ENCODE data around the gene HNRNPF.
A peak's percentile ranks its signal among the peaks of the same experiment; 100 is the strongest.
"Not testable (repeated sequence)": the region's sequence is repeated elsewhere in the genome, so short reads cannot be mapped to it uniquely, and the experiment has no call there.

Gene HNRNPF

DNA sequence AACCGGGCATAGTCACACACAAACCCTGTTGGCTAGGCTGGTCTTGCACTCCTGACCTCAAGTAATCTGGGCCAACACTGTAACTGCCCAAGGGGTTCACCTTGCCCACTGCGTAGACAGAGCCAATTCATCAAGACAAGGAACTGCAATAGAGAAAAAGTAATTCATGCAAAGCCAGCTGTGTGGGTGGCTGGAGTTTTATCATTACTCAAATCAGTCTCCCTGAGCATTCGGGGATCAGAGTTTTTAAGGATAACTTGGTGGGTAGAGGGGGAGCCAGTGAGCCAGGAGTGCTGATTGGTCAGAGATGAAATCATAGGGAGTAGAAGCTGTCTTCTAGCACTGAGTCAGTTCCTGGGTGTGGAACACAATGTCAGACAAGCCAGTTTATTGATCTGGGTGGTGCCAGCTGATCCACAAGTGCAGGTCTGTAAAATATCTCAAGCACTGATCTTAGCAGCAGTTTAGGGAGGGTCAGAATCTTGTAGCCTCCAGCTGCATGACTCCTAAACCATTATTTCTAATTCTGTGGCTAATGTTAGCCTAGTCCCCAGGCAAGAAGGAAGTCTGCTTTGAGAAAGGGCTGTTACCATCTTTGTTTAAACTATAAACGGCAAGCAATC lies 53.1 kb downstream of the HNRNPF start:
- no peak for DNase-seq
- in situ Hi-C loops (cut with MboI; ENCODE audit: low pct_unique_long_range_greater_than_20kb, low sequenced_read_pairs) = no loop called here

DNA sequence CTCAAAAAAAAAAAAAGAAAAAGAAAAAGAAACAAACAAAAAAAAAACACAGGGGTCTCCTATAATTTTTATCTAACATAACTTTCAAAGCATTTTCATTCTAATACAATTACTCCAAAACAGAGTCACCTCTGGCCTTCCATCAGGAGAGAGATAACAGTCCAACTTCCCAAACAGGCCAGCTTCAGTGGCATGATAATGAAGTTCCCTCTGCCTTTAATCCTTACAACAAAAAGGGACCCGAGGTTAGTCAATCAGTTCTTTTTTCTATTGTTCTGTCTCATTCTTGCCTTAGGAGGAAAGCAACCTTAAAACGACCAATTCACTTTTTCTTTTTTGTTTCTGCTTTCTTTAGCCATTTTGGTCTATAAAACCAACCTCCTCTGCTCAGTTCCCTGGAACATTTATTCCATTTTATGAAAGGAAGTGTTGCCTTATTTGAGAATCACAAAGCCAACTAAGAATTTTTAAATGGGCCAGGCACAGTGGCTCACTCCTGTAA lies 54.1 kb downstream of the HNRNPF start:
- no peak for DNase-seq
- in situ Hi-C loops (cut with MboI; ENCODE audit: low pct_unique_long_range_greater_than_20kb, low sequenced_read_pairs) = no loop called here

DNA sequence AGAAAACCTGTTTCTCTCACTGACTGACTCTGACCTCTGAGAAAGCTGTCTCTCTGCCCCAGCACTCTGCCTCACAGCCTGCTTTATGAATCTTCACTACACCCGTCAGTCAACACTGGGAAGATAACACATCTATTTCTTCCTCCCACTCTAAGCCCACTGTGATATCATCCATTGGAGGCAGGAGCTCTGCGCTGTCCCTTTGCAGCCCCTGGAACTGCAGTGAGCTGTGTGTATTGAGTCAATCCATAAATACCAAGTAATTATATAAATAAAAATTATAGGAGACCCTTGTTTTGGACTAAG lies 54.7 kb downstream of the HNRNPF start:
- in situ Hi-C loops (cut with MboI; ENCODE audit: low pct_unique_long_range_greater_than_20kb, low sequenced_read_pairs) = no loop called here
- DNase-seq = no peak

DNA sequence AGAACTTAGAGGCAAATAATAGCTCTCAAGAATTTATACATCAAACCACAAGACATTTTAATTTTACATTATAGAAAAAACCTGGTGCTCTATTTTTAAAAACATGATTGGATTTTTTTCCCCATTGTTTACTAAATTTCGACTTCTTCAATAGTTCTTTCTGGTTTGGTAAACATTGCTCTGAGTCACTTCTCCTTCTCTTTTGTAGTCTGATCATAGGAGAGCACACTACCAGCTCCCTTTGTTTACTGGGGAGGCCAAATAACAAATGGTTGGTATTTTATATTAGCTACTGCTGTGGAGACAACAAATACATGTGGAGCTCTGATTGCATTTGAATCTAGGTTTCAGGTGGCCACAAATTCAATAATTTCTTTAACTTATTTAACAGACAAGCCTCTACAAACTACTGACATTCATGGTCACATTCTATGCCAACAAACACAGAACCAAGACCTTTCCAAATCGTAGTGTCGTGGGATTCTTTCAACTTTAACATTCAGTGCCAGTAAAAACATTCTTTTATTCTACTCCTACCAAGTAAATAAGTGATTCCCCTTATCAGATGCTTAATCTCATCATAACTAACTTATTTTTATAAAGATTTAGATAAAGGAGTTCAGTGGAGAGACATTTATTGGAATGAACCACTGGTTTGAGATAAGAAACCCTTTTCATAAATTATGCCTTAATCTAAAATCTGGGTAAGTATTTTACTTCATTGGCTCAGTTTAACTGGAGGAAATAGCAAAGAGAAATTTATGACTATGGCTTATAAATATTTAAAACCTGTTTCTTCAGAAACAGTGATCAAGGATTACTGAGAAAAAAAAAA lies 55.3 kb downstream of the HNRNPF start:
- no peak for DNase-seq
- in situ Hi-C loops (cut with MboI; ENCODE audit: low pct_unique_long_range_greater_than_20kb, low sequenced_read_pairs) = no loop called here

DNA sequence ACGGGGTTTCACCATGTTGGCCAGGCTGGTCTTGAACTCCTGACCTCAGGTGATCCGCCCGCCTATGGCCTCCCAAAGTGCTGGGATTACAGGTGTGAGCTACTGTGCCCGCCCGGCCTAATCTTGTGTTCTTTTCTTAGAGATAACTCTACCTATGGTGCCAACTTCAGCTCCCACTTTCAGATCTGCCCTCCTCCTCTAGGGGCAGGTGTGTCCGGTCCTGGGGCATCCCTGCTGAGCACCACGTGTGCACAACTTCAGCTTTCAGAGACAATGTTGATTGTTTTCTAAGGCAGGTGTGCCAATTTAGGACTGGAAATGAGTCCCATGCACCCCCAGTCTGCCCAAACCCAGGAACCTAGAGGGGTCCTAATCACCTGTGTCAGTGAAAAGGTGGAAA lies 56.0 kb downstream of the HNRNPF start:
- in situ Hi-C loops (cut with MboI; ENCODE audit: low pct_unique_long_range_greater_than_20kb, low sequenced_read_pairs) = no loop called here
- DNase-seq = no peak

DNA sequence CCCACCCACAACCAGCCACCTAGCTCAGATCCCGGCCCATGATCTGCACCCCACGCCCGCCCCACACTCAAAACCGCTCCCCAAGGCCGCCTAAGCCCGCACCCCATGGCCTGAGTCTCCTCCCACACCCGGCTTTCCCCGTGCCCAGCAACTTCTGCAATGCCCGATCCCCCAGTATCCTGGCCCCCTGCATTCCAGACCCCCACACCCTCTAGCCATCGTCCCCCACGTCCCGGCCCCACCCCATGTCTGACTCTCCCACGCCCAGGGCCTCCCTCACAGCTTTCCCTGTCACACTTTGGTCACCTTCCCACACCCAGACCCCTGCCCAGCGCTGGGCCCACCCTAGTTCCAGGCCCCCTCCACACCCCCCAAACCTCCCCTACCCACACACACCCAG lies 57.7 kb downstream of the HNRNPF start:
- no peak for DNase-seq
- in situ Hi-C loops (cut with MboI; ENCODE audit: low pct_unique_long_range_greater_than_20kb, low sequenced_read_pairs) = no loop called here

DNA sequence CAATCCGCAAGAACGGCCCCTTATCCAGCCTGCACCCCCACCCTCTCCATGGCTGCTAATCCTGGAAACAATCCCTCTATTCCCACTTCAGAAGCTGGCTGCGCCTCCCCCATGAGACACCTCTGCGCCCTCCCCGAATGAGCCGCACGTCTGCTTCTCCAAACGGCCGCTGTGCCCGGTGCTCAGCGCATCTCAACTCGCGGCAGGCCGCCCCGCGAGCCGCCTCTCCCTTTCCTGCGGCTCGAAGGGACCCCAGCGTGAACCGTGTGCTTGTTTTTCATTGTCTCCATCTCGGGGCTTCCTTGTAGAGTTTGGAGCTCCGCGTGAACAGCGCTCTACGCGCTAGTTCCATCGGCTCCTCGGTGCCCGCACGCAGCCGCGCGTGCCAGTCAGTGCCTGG lies 58.3 kb downstream of the HNRNPF start:
- in situ Hi-C loops (cut with MboI; ENCODE audit: low pct_unique_long_range_greater_than_20kb, low sequenced_read_pairs) = no loop called here
- no peak for DNase-seq

DNA sequence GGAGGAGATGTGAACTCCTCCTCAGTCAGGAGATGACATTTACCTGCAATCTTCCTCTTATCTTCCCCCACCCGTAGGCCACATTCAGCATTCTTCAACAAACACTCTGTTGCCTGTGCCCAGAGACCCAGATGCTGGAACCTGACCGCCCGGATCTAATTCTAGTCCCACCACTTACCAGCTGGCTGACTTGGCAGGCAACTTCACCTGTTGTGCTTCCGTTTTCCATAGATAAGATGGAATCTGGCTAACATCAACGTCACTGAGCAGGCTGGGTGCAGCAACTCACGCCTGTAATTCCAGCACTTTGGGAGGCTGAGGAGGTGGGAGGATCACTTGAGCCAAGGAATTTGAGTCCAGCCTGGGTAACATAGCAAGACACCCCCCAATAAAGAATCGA lies 58.8 kb downstream of the HNRNPF start:
- in situ Hi-C loops (cut with MboI; ENCODE audit: low pct_unique_long_range_greater_than_20kb, low sequenced_read_pairs) = no loop called here

DNA sequence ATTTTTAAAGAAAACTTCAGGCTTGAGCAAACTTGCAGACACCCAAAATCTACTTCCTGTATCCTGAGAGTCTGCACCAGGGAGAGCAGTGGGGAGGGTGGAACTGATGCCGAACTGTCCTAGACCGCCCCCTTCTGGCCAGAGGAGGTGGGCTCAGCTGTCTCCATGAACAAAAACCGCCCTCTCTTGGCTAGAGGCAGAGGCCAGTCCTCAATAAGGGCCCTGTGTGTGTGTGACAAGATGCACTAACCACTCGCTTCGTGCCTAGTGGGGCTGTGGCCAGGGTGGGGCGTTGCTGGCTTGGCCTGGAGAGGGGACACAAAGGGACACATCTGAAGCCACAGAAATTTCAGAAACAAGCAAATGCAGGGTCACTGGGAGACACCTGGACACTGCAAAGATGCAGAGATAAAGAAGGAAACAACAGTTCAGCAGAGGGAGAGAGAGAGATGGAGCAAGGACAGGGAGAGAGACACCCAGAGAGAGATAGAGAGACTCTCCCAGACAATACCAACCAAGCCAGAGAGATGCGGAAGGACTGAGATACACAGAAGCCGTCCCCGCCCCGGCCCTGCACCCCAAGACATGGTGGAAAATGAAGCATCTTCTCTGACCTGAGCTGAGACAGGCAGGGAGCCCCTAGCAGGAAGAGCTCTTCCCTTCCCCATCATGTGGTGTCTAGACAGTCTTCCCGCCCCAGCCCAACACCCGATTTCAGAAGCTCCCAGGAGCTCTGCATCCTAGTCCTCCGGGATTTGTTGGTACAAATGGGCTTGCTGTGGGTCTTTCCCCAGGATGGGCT lies 60.3 kb downstream of the HNRNPF start:
- in situ Hi-C loops (cut with MboI; ENCODE audit: low pct_unique_long_range_greater_than_20kb, low sequenced_read_pairs) = no loop called here

More for the DNA sequence above, 58.8 kb downstream of the HNRNPF start:
- DNase-seq = no peak

DNA sequence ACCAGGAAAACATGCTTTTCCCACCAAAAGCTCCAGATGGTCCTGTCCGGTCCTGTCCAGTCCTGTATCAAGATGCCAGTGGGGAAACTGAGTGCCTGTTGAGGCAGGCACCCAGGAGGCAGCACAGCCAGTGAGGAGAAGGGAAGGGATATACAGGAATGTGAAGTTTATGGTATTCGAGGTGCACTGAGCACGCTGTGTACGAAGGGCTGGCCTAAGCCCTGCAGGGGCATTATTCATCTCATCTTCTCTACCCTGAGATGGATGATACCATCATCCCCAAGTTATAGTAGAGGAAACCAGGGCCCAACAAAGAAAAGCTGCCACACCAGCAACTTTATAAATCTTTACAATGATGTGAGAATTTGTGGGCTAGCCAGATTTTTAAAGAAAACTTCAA lies 61.0 kb downstream of the HNRNPF start:
- no peak for DNase-seq
- in situ Hi-C loops (cut with MboI; ENCODE audit: low pct_unique_long_range_greater_than_20kb, low sequenced_read_pairs) = no loop called here

More for the DNA sequence above, 60.3 kb downstream of the HNRNPF start:
- peak; percentile 94 for DNase-seq

DNA sequence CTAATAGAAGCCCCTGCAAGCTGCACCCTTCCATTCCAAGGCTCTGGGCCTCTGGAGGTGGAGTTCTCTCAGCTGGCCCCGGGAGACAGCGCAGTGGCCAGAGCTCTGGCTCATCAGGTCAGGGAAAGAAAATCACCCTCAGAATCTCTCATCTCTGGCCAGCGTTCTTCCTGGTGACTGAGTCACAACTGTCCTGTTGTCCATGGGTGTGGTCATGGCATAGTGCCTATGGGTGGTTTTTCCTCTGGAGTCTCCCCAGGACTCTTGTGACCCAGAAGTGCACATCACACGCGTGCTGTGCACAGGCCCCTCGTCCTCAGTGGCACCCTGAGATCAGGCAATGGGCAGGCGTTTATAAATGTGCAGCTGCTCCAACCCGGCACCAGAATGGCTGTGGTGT lies 64.9 kb downstream of the HNRNPF start:
- in situ Hi-C loops (cut with MboI; ENCODE audit: low pct_unique_long_range_greater_than_20kb, low sequenced_read_pairs) = no loop called here

DNA sequence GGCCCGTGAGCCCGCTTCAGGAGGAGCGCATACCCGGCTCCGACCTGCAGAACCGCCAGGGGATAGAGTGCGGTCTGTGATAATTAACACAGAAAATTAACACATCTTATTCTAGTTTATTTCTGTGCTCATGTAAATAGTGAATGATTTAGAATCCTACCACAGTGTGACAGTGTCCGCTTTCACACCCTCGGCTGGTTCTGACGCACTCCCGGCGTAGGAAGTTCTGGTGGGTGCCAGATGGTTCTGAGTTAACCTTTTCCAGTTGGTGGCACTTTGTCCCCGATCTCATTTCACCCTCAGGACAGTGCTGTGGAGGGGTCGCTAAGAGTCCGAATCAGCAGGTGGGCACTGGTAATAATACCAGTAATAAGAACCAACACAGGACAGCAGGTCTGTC lies 65.9 kb downstream of the HNRNPF start:
- DNase-seq = no peak
- in situ Hi-C loops (cut with MboI; ENCODE audit: low pct_unique_long_range_greater_than_20kb, low sequenced_read_pairs) = no loop called here

More for the DNA sequence above, 64.9 kb downstream of the HNRNPF start:
- no peak for DNase-seq

DNA sequence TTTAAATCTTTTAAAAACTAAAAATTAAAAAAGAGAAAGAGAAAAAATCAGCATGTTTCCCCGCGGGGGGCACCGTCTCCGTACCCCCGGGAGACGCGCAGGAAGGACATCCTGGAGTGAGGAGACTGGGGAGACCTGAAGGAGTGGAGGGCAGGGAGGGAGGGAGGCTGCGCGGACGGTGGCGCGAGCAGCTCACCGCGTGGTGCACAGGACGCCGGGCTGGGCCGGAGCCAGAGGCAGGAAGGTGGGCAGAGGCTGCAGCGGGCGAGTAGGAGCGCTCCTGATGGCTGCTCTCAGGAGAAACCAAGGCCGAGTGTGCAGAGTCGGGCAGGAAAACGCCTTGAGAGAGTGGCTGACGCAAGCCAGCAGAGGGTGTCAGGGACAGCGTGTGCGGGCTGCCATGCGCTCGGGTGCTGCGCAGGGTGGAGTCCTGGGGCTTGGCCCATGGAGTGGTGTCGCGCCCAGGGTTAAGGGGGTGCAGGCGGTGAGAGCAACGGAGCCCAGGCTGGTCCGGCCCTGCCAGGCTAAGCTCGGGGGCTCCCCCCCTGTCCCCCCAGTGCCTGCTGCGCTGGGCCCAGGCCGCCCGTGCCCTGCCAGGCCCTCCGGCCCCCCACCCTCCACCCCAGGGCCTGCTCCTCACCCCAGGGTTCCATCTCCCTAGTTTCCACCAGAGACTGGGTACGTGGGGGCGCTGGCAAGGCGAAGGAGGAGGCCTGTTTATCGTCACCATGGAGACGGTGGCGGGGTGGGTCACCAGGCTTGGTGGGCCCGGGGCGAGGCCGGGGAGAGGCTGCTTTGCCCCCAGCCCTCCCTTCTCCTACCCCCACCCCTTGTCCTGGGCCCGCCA lies 66.5 kb downstream of the HNRNPF start:
- in situ Hi-C loops (cut with MboI; ENCODE audit: low pct_unique_long_range_greater_than_20kb, low sequenced_read_pairs) = no loop called here
- DNase-seq = no peak

DNA sequence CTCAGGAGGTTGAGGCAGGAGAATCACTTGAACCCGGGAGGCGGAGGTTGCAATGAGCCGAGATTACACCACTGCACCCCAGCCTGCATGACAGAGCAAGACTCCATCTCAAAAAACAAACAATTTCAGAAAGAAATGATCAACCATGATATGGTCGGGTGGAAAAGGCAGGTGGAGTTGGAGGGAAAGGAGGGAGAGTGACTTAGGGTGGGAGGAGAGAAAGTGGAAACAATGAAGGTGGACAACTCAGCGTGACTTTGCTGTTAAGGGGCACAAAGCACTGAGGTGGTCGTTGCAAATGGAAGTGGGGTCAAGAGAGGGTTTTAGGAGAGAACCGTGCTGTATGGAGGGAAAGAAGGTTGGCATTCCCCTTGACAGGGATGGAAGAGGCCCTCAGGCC lies 67.5 kb downstream of the HNRNPF start:
- no peak for DNase-seq
- in situ Hi-C loops (cut with MboI; ENCODE audit: low pct_unique_long_range_greater_than_20kb, low sequenced_read_pairs) = no loop called here

DNA sequence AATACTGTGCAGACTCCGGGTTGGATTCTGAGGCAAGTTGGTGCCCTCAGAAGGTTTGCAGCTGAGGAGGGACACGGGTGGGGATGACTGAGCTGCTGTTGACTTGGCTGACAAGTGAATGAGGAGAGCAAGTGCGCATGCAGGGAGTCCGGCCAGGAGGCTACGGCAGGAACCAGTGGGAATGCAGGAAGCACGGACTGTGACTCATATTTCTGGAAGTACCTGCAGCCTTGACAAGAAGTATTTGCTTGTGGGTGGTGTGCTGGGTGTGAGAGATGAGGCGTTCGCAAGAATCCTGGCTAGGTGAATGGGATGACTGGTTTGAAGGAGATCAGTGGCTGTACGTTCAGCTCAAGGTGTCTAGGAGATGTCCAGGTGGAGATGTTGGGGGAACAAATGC lies 68.4 kb downstream of the HNRNPF start:
- no peak for DNase-seq
- in situ Hi-C loops (cut with MboI; ENCODE audit: low pct_unique_long_range_greater_than_20kb, low sequenced_read_pairs) = no loop called here

DNA sequence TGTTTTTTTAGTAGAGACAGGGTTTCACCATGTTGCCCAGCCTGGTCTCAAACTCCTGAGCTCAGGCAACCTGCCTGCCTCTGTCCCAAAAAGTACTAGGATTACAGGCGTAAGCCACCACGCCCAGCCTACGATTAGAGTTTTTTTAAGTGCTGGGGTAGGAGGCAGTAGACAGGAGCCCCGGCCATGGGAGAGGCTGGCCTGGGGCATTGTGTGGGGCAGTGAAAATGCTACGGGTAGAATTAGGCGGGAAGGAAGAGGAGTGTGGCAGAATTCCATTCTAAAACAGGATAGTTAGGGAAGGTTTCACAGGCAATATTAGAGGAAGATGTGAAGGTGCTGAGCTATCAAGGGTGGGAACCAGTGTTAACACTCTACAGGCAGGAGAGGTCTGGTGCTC lies 68.9 kb downstream of the HNRNPF start:
- DNase-seq = no peak
- in situ Hi-C loops (cut with MboI; ENCODE audit: low pct_unique_long_range_greater_than_20kb, low sequenced_read_pairs) = no loop called here

DNA sequence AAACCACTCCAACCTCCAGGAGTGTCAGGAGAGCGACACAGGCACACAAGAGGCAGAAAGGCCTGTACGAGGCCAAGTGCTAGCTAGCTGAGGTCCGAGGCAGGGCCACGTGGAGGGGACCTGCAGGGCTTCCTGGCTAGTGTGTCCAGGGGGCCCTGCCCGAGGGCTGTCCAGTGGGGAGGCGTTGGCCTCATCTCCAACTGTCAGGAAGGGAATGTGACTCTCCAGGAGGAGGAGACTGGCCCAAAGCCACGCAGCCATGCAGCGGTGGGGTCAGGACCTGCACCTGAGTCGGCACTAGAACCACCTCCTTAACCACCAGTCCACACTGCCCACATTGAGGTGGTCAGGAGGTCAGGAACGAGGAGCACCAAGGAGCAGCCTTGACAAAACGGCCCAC lies 69.8 kb downstream of the HNRNPF start:
- no peak for DNase-seq
- in situ Hi-C loops (cut with MboI; ENCODE audit: low pct_unique_long_range_greater_than_20kb, low sequenced_read_pairs) = no loop called here

DNA sequence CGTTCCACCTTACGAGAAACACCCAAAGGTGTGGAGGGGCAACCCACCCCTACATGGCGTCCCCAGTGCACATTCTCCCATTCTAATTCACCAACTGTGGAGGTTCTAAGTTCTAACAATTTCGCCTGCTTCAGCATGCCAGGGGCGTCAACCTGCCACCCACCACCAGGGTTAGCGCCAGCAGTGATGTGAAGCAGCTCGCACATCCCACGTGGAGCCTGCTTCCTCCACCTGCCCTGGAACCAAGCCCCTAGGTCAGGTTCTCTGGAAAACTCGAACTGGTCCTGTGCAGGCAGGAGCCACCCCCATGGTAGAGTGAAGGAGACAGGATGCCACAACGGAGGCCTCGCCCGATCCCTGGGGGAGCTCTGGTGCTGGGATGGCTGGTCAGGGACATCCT lies 70.9 kb downstream of the HNRNPF start:
- DNase-seq = no peak
- in situ Hi-C loops (cut with MboI; ENCODE audit: low pct_unique_long_range_greater_than_20kb, low sequenced_read_pairs) = no loop called here

DNA sequence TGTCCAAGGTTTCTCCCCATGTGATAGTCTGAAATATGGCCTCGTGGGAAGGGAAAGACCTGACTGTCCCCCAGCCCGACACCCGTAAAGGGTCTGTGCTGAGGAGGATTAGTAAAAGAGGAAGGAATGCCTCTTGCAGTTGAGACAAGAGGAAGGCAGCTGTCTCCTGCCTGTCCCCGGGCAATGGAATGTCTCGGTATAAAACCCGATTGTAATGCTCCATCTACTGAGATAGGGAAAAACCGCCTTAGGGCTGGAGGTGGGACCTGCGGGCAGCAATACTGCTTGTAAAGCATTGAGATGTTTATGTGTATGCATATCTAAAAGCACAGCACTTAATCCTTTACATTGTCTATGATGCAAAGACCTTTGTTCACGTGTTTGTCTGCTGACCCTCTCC lies 71.5 kb downstream of the HNRNPF start:
- in situ Hi-C loops (cut with MboI; ENCODE audit: low pct_unique_long_range_greater_than_20kb, low sequenced_read_pairs) = not testable (repeated sequence)
- peak; percentile 16 for DNase-seq
